Mesendoderm (in vitro differentiated cells): ENCODE results near the gene MAEA.

Source experiments
- DNase-seq: peaks from one replicate; pipeline ENCODE4 v3.0.0; 2013
- H2AK5ac ChIP-seq: 2 replicates; pipeline ENCODE4 v1.6.1; 2013; ENCODE audit warnings: low read length, inconsistent platforms
- H2BK120ac ChIP-seq: 2 replicates; pipeline ENCODE4 v1.6.1; 2013; ENCODE audit warnings: low read depth, mild to moderate bottlenecking, low read length, moderate library complexity, mixed read lengths
- H2BK15ac ChIP-seq: replicated peaks from 2 replicates; pipeline ENCODE4 v1.6.1; 2013; ENCODE audit warnings: low read depth, mild to moderate bottlenecking, moderate library complexity
- H2BK5ac ChIP-seq: 2 replicates; pipeline ENCODE4 v1.6.1; 2013; ENCODE audit warnings: low read length, inconsistent platforms
- H3K18ac ChIP-seq: 2 replicates; pipeline ENCODE4 v1.6.1; 2013; ENCODE audit warnings: mild to moderate bottlenecking, low read length, mixed read lengths
- H3K23ac ChIP-seq: one replicate; pipeline ENCODE4 v1.6.1; 2013; ENCODE audit warnings: low read length
- H3K27ac ChIP-seq: 2 replicates; pipeline ENCODE4 v1.5.1; 2013; ENCODE audit warnings: low read depth, mild to moderate bottlenecking, inconsistent platforms, low read length, moderate library complexity
- H3K27me3 ChIP-seq: 2 replicates; pipeline ENCODE4 v1.6.1; 2013; ENCODE audit warnings: low read length, control low read depth, mild to moderate bottlenecking, inconsistent platforms; ENCODE audit not compliant: insufficient read depth, poor library complexity
- H3K36me3 ChIP-seq: 2 replicates; pipeline ENCODE4 v1.6.1; 2013; ENCODE audit warnings: low read length, inconsistent platforms; ENCODE audit not compliant: control insufficient read depth, insufficient read depth
- H3K4ac ChIP-seq: one replicate; pipeline ENCODE4 v1.6.1; 2013; ENCODE audit warnings: low read depth, mild to moderate bottlenecking, low read length, moderate library complexity
- H3K4me1 ChIP-seq: 2 replicates; pipeline ENCODE4 v1.6.1; 2013; ENCODE audit warnings: low read depth, low read length, inconsistent platforms; ENCODE audit not compliant: control insufficient read depth
- H3K4me2 ChIP-seq: 2 replicates; pipeline ENCODE4 v1.6.1; 2013; ENCODE audit warnings: low read length
- H3K4me3 ChIP-seq: 2 replicates; pipeline ENCODE4 v1.5.1; 2013; ENCODE audit warnings: mild to moderate bottlenecking, low read length
- H3K56ac ChIP-seq: one replicate; pipeline ENCODE4 v1.6.1; 2013; ENCODE audit warnings: low read length
- H3K79me1 ChIP-seq: 2 replicates; pipeline ENCODE4 v1.6.1; 2013; ENCODE audit warnings: low read length, inconsistent platforms
- H3K79me2 ChIP-seq: 2 replicates; pipeline ENCODE4 v1.6.1; 2013; ENCODE audit warnings: mild to moderate bottlenecking, low read length; ENCODE audit not compliant: control insufficient read depth, insufficient read depth
- H3K9ac ChIP-seq: 2 replicates; pipeline ENCODE4 v1.6.1; 2013; ENCODE audit warnings: low read length, inconsistent platforms
- H4K5ac ChIP-seq: one replicate; pipeline ENCODE4 v1.6.1; 2013; ENCODE audit warnings: low read length
- H4K8ac ChIP-seq: one replicate; pipeline ENCODE4 v1.6.1; 2013; ENCODE audit warnings: low read depth, mild to moderate bottlenecking, control low read depth, low read length, moderate library complexity
- WGBS: extraction: QIAGEN DNeasy Blood & Tissue Kit; methylation state at CpG from one replicate; pipeline ENCODE4 v1.1.7; 2013; ENCODE audit warnings: low lambda C conversion rate, missing lambda C conversion rate; ENCODE audit not compliant: insufficient coverage; ENCODE audit errors: extremely low coverage; 5-methylcytosine and 5-hydroxymethylcytosine counted together

MAEA gene

DNA sequence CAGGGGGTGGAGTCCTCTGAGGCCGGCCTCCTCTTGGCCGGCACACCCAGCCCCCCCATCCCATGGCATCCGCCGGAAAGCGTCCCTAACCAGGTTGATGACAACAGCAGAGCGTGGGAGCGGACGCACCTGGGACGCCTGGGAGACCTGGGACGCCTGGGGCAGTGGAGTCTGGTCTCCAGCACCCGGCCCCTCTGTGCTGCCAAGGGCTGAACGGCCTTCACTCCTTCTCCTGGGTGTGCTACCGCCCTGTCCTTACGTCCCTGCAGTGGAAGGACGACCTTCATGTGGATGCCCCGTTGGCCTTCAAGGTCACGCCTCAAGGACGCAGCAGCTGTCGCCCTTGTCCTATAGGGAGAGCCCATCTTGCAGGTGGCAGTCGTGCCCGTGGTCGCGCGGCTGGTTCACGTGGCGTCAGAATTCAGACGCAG, 89.7 kb downstream of the MAEA start:
- Histone ChIP-seq H4K8ac (no peak overlapping the region), H2BK15ac (no peak overlapping the region), H2AK5ac (no peak overlapping the region), H2BK5ac (no peak overlapping the region), H3K4me3 (no peak overlapping the region), H3K27me3 (no peaks in the 10 kb centered on the region), H3K18ac (no peak overlapping the region), H4K5ac (no peak overlapping the region), H3K4me2 (no peak overlapping the region), H3K4me1 (no peaks in the 10 kb centered on the region), H3K9ac (no peak overlapping the region), H3K79me2 (no peaks in the 10 kb centered on the region), H3K27ac (no peak overlapping the region), H3K23ac (no peak overlapping the region), H3K79me1 (no peaks in the 10 kb centered on the region), H2BK120ac (no peak overlapping the region), H3K56ac (no peak overlapping the region), H3K4ac (no peak overlapping the region), H3K36me3 (no peaks in the 10 kb centered on the region)
- WGBS = no CpG with 5 or more reads among the region's 27 CpGs
- DNase-seq = no peak

GRCh38 chr4:1379801-1380331, 90.2 kb downstream of the MAEA start:
- no peak overlapping the region for H2BK15ac ChIP-seq
- H3K4me2 ChIP-seq = no peak overlapping the region
- H3K27me3 ChIP-seq = no peaks in the 10 kb centered on the region
- H3K23ac ChIP-seq = no peak overlapping the region
- no peak overlapping the region for H2BK5ac ChIP-seq
- no peak for DNase-seq
- H2AK5ac ChIP-seq = no peak overlapping the region
- H4K5ac ChIP-seq = no peak overlapping the region
- H3K79me2 ChIP-seq = no peaks in the 10 kb centered on the region
- H3K79me1 ChIP-seq = no peaks in the 10 kb centered on the region
- no peak overlapping the region for H3K56ac ChIP-seq
- no peak overlapping the region for H3K18ac ChIP-seq
- H3K36me3 ChIP-seq = no peaks in the 10 kb centered on the region
- no peak overlapping the region for H3K4ac ChIP-seq
- H3K27ac ChIP-seq = no peak overlapping the region
- H4K8ac ChIP-seq = no peak overlapping the region
- WGBS = no CpG with 5 or more reads among the region's 31 CpGs
- H3K4me1 ChIP-seq = no peaks in the 10 kb centered on the region
- no peak overlapping the region for H3K4me3 ChIP-seq
- no peak overlapping the region for H2BK120ac ChIP-seq
- no peak overlapping the region for H3K9ac ChIP-seq

DNA sequence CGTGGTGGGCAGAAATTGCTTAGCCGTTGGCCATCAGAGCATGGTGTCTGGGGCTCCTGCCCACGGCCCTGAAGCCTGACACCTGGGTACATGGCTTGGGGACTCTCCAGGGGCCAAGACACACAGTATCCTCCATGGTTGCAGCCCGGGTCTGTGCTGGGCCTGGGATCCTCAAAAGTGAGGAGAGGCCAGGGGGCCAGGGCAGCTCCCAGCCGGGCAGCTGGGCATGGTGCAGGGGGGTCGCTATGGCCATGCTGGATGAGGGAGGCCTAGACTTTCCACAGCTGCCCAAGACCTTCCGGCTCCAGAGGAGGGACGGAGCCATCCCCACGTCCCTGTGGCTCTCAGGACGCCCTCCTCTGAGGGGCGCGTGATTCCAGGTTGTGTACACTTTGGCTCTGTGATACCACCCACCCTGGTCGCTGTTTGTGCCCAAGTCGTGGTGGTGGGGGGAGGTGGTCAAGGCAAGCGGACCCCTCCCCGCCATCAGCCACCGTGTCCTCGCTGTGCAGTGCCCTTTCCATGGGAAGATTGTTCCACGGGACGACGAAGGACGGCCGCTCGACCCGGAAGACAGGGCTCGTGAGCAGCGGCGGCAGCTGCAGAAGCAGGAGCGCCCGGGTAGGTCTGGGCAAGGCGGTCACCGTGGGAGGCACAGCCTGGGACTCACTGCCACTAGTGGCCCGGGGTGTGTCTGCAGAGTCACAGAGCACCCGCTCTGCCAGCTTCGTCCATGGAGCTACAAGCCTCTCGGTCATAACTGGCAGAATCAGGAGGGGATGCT, 90.9 kb downstream of the MAEA start:
- Histone ChIP-seq H2BK15ac (no peak overlapping the region), H3K79me2 (no peaks in the 10 kb centered on the region), H3K4me3 (no peak overlapping the region), H4K5ac (no peak overlapping the region), H2BK5ac (no peak overlapping the region), H3K18ac (no peak overlapping the region), H2AK5ac (no peak overlapping the region), H3K79me1 (no peaks in the 10 kb centered on the region), H3K56ac (no peak overlapping the region), H3K23ac (no peak overlapping the region), H3K36me3 (no peaks in the 10 kb centered on the region), H3K27ac (no peak overlapping the region), H3K4ac (no peak overlapping the region), H4K8ac (no peak overlapping the region), H2BK120ac (no peak overlapping the region), H3K9ac (no peak overlapping the region), H3K27me3 (no peaks in the 10 kb centered on the region), H3K4me1 (no peaks in the 10 kb centered on the region), H3K4me2 (no peak overlapping the region)
- no peak for DNase-seq
- WGBS = no CpG with 5 or more reads among the region's 36 CpGs

GRCh38 chr4:1381181-1381621, 91.5 kb downstream of the MAEA start:
- DNase-seq = no peak
- H3K36me3 ChIP-seq = no peaks in the 10 kb centered on the region
- no peak overlapping the region for H2BK15ac ChIP-seq
- no peak overlapping the region for H3K4me2 ChIP-seq
- H2AK5ac ChIP-seq = no peak overlapping the region
- H3K27ac ChIP-seq = no peak overlapping the region
- no peak overlapping the region for H3K9ac ChIP-seq
- WGBS = no CpG with 5 or more reads among the region's 12 CpGs
- no peak overlapping the region for H3K56ac ChIP-seq
- no peak overlapping the region for H3K23ac ChIP-seq
- no peak overlapping the region for H3K18ac ChIP-seq
- no peak overlapping the region for H2BK5ac ChIP-seq
- H3K27me3 ChIP-seq = no peaks in the 10 kb centered on the region
- H3K79me1 ChIP-seq = no peaks in the 10 kb centered on the region
- H3K4me1 ChIP-seq = no peaks in the 10 kb centered on the region
- no peak overlapping the region for H3K4ac ChIP-seq
- H3K79me2 ChIP-seq = no peaks in the 10 kb centered on the region
- H4K8ac ChIP-seq = no peak overlapping the region
- H3K4me3 ChIP-seq = no peak overlapping the region
- no peak overlapping the region for H2BK120ac ChIP-seq
- H4K5ac ChIP-seq = no peak overlapping the region

GRCh38 chr4:1381944-1382541, 92.4 kb downstream of the MAEA start:
- Histone ChIP-seq H3K23ac (no peak overlapping the region), H3K18ac (no peak overlapping the region), H2AK5ac (no peak overlapping the region), H3K56ac (no peak overlapping the region), H3K79me1 (no peaks in the 10 kb centered on the region), H3K9ac (no peak overlapping the region), H3K4ac (no peak overlapping the region), H3K4me1 (no peaks in the 10 kb centered on the region), H3K36me3 (no peaks in the 10 kb centered on the region), H2BK15ac (no peak overlapping the region), H2BK5ac (no peak overlapping the region), H3K4me2 (no peak overlapping the region), H4K8ac (no peak overlapping the region), H3K79me2 (no peaks in the 10 kb centered on the region), H4K5ac (no peak overlapping the region), H3K4me3 (no peak overlapping the region), H3K27me3 (no peaks in the 10 kb centered on the region), H2BK120ac (no peak overlapping the region), H3K27ac (no peak overlapping the region)
- WGBS = no CpG with 5 or more reads among the region's 24 CpGs
- DNase-seq = no peak
